ENCODE data around the gene CNOT4. TPM values are rescaled to one million over a fixed set of nuclear protein-coding genes. Genes with fewer than 3 reads are reported as not detected.

Gene CNOT4
- total and polyA plus RNA-seq, 10 of the 15 experiments (the other 5 are each of a cell fraction or from before 2014, with no cell fraction given) = 9.4 to 29.6 (median 16.6) TPM

- intact Hi-C loops (cut with micrococcal nuclease; ENCODE audit: unreplicated experiment) = no loop called here
- H3K27me3 ChIP-seq (replicated peaks in 1 of 2; ENCODE audit: control insufficient read depth in 2 of 2, insufficient read depth in 2 of 2, low read length in 1 of 2) = no peaks in the 10 kb centered on the region
- no peaks in the 10 kb centered on the region for H3K4me1 ChIP-seq (ENCODE audit: control insufficient read depth, insufficient read depth, low read length)
- H3K4me2 ChIP-seq (ENCODE audit: control insufficient read depth, insufficient read depth) = no peak overlapping the region
- no peaks in the 10 kb centered on the region for H4K20me1 ChIP-seq (ENCODE audit: control insufficient read depth, insufficient read depth)
- ChIA-PET CTCF (no interaction called here), RAD21 (ENCODE audit: unreplicated experiment) (no interaction called here), SMC1A (ENCODE audit: uncharacterized antibody, unreplicated experiment) (interaction anchor here (0.7 to 0.8 kb wide), 2 partner anchors 13 to 63 kb away, joined by 3 read pairs; no protein-coding TSS in a partner anchor), POLR2A (no interaction called here)
- no TSS peak for BruUV-seq (replicated peaks)
- H3K9me3 ChIP-seq (replicated peaks; ENCODE audit: control insufficient read depth, insufficient read depth, low read length) = no peaks in the 10 kb centered on the region
- no peak for ATAC-seq
- H3K36me3 ChIP-seq (ENCODE audit: control insufficient read depth in 2 of 2, insufficient read depth in 2 of 2, low read length in 1 of 2) = peaks cover 0 to 1% of the 10 kb centered on the region in 2 experiments
- no peak for FAIRE-seq
- no peak overlapping the region for H3K4me3 ChIP-seq
- 94% methylated on average over 3 of the region's 3 CpGs for WGBS (ENCODE audit: insufficient coverage, insufficient replicate concordance, low lambda C conversion rate, missing lambda C conversion rate)
- H3K79me2 ChIP-seq (ENCODE audit: control insufficient read depth, insufficient read depth, low read length) = no peaks in the 10 kb centered on the region
- in situ Hi-C loops (cut with MboI) = no loop called here
- H3K27ac ChIP-seq (ENCODE audit: control insufficient read depth, insufficient read depth) = no peak overlapping the region
- DNase-seq (ENCODE audit: low read depth, low spot score) = no peak
- TF ChIP-seq MTA2 (IDR thresholded peaks at IDR 0.05; ENCODE audit: low read depth) = no peak
- TF ChIP-seq PBX3 (IDR thresholded peaks at IDR 0.05; ENCODE audit: insufficient replicate concordance, low read depth, low read length) = no peak
- TF ChIP-seq ZNF384 (IDR thresholded peaks at IDR 0.05; ENCODE audit: borderline replicate concordance, low read depth, low read length) = no peak
- TF ChIP-seq STAT3 (IDR thresholded peaks at IDR 0.05; ENCODE audit: low read depth, low read length) = no peak
- no peak for TF ChIP-seq ZNF592 (IDR thresholded peaks at IDR 0.05)
- no peak for TF ChIP-seq SIN3A (IDR thresholded peaks at IDR 0.05; ENCODE audit: low read depth, low read length)
- TF ChIP-seq RAD21 (IDR thresholded peaks at IDR 0.05; ENCODE audit: insufficient read depth, low read depth, low read length) = no peak
- no peak for TF ChIP-seq PML (IDR thresholded peaks at IDR 0.05; ENCODE audit: low read length)
- TF ChIP-seq MXI1 (IDR thresholded peaks at IDR 0.05; ENCODE audit: low read depth, low read length) = no peak
- no peak for TF ChIP-seq JUND (IDR thresholded peaks at IDR 0.05; ENCODE audit: low read depth, low read length)
- no peak overlapping the region for H3K9ac ChIP-seq (ENCODE audit: control insufficient read depth, insufficient read depth, low read length)
- no peak overlapping the region for H2AFZ ChIP-seq (ENCODE audit: control insufficient read depth, low read depth, low read length)
Measured at GRCh38 chr7:135403302-135403701, 106.6 kb downstream of the CNOT4 start.

All from GM12878 (cell line).